ENCODE measurements around the gene WDFY3.
"Not testable (repeated sequence)": the region's sequence is repeated elsewhere in the genome, so short reads cannot be mapped to it uniquely, and the experiment has no call there.

WDFY3 gene

GRCh38 chr4:84706286-84706685, 260.2 kb downstream of the WDFY3 start:
- DNase-seq, result no peak

GRCh38 chr4:84699001-84699671, 267.4 kb downstream of the WDFY3 start:
- DNase-seq, result no peak

GRCh38 chr4:84697615-84698201, 268.8 kb downstream of the WDFY3 start:
- no peak for DNase-seq

- DNase-seq, result no peak
These were observed 269.3 kb downstream of the WDFY3 start for GRCh38 chr4:84697159-84697558.

GRCh38 chr4:84691800-84692199, 274.7 kb downstream of the WDFY3 start:
- DNase-seq, result no peak

- DNase-seq, result peak; percentile 50
These were observed 275.3 kb downstream of the WDFY3 start for GRCh38 chr4:84691170-84691691.

GRCh38 chr4:84690481-84690880, 276.0 kb downstream of the WDFY3 start:
- DNase-seq, result no peak

- DNase-seq, result no peak
These were observed 277.3 kb downstream of the WDFY3 start for GRCh38 chr4:84689197-84689596.

- no peak for DNase-seq
These were observed 277.9 kb downstream of the WDFY3 start for GRCh38 chr4:84688605-84689004.

- no peak for DNase-seq
These were observed 281.4 kb downstream of the WDFY3 start for GRCh38 chr4:84685105-84685504.

- no peak for DNase-seq
These were observed 282.1 kb downstream of the WDFY3 start for GRCh38 chr4:84684361-84684760.

GRCh38 chr4:84683064-84683850, 283.2 kb downstream of the WDFY3 start:
- DNase-seq, result no peak

- DNase-seq, result not testable (repeated sequence)
These were observed 283.8 kb downstream of the WDFY3 start for GRCh38 chr4:84682661-84683060.

- no peak for DNase-seq
These were observed 284.8 kb downstream of the WDFY3 start for GRCh38 chr4:84681486-84682274.

- no peak for DNase-seq
These were observed 285.5 kb downstream of the WDFY3 start for GRCh38 chr4:84680956-84681355.

- DNase-seq, result no peak
These were observed 287.3 kb downstream of the WDFY3 start for GRCh38 chr4:84678976-84679744.

GRCh38 chr4:84677995-84678394, 288.5 kb downstream of the WDFY3 start:
- no peak for DNase-seq

- DNase-seq, result no peak
These were observed 289.4 kb downstream of the WDFY3 start for GRCh38 chr4:84677093-84677492.

GRCh38 chr4:84673475-84674240, 292.8 kb downstream of the WDFY3 start:
- DNase-seq, result no peak

GRCh38 chr4:84672177-84672576, 294.3 kb downstream of the WDFY3 start:
- no peak for DNase-seq

GRCh38 chr4:84669201-84669600, 297.3 kb downstream of the WDFY3 start:
- DNase-seq, result no peak

All from activated CD4-positive, alpha-beta T cell treated with anti-CD3 and anti-CD28 coated beads, Interleukin-10, Interleukin-2, amounts not matched to agents 100 ng/mL and 50 ng/mL, durations not matched to agents 16 hours and 8 hours (primary cell).